ENCODE measurements around the gene KRTAP12-2.

DNA sequence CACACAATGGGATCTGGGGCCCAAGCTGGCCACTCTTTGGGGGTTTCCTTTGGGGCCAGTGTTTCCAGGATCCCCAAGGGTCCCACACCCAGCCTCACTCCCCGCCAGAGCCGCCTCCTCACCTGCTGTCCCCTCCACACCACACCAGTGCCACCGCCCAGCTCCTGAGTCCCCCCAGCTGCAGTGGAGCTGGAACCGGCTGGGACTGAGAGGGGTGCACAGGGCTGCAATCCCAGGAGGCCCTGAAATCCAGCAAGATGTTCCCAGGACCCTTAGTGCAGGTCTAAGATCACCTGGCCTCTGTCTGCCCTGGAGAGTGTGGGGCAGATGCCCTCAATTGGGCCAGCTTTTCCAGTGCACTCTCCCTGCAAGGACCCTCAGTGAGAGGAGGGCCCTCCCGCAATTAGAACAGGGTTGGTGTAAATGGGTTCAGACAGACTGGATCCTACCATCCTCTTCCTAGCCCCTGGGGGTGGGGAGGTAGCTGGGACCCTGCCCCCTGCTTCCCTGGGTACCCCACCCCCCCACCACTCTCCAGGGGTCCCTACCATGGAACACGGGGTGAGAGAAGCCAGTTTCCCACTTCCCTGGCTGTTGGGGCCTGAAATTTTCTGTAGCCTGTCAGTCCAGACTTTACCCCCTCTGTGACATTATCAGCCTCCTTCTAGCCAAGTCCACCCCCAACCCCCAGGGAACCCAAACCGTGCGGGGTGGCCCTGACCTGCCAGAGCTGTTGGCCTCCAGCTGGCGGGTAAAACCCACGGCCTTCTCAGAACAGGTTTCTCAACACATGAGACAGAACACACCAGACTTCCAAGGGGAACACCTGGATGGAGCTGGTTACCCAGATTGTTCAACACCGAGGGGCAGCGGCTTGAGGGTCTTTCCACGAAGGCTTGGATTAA is 37.3 kb upstream of the KRTAP12-2 start:
- TF ChIP-seq CTCF (IDR thresholded peaks at IDR 0.05; ENCODE audit: low read length), result no peak
- no peak for TF ChIP-seq EZH2phosphoT487 (IDR thresholded peaks at IDR 0.05; ENCODE audit: low read length)

All from MM.1S (cell line).